A673 (cell line): Measurements from ENCODE around the gene DKK3.

Source experiments
- CTCF ChIP-seq: fragments of 300-800, 200-600 bp; sonication (generic); conservative IDR thresholded peaks from 2 replicates; pipeline ENCODE4 v1.5.1; 2017; ENCODE audit warnings: low read depth, mild to moderate bottlenecking, antibody characterized with exemption, low read length, moderate library complexity, mixed read lengths
- EZH2 ChIP-seq: fragments of 200-600 bp; sonication (generic); IDR thresholded peaks from 2 replicates; pipeline ENCODE4 v1.6.1; 2017; ENCODE audit warnings: borderline replicate concordance, low read depth, mild to moderate bottlenecking, mixed read lengths, antibody characterized with exemption, low read length; ENCODE audit not compliant: poor library complexity, severe bottlenecking

GRCh38 chr11:11961399-11962028 lies 46.9 kb downstream of the DKK3 start:
- TF ChIP-seq CTCF (no peak), EZH2 (no peak)
